ENCODE data around the gene GALNTL6. TPM values are rescaled to one million over a fixed set of nuclear protein-coding genes. Genes with fewer than 3 reads are reported as not detected.

The GALNTL6 gene
- total RNA-seq, 1 experiment from 2014 or later: not detected

GRCh38 chr4:171813526-171814250 lies 484 bp downstream of the GALNTL6 start:
- H3K9me2 ChIP-seq (ENCODE audit: insufficient read depth): no peaks in the 10 kb centered on the region

GRCh38 chr4:171814545-171814944 lies 1.3 kb downstream of the GALNTL6 start:
- no peaks in the 10 kb centered on the region for H3K36me3 ChIP-seq (ENCODE audit: low read depth)
- POLR2A ChIA-PET (ENCODE audit: unreplicated experiment): no interaction called here
- H3K27me3 ChIP-seq (ENCODE audit: insufficient read depth, low read depth): no peaks in the 10 kb centered on the region
- no peak for DNase-seq
- H3K9me2 ChIP-seq (ENCODE audit: insufficient read depth): no peaks in the 10 kb centered on the region
- H3K79me2 ChIP-seq (ENCODE audit: low read depth): no peaks in the 10 kb centered on the region
- CTCF ChIA-PET: no interaction called here
- H3K9me3 ChIP-seq (ENCODE audit: insufficient read depth, low read depth): no peaks in the 10 kb centered on the region
- TF ChIP-seq, protein P1, sequence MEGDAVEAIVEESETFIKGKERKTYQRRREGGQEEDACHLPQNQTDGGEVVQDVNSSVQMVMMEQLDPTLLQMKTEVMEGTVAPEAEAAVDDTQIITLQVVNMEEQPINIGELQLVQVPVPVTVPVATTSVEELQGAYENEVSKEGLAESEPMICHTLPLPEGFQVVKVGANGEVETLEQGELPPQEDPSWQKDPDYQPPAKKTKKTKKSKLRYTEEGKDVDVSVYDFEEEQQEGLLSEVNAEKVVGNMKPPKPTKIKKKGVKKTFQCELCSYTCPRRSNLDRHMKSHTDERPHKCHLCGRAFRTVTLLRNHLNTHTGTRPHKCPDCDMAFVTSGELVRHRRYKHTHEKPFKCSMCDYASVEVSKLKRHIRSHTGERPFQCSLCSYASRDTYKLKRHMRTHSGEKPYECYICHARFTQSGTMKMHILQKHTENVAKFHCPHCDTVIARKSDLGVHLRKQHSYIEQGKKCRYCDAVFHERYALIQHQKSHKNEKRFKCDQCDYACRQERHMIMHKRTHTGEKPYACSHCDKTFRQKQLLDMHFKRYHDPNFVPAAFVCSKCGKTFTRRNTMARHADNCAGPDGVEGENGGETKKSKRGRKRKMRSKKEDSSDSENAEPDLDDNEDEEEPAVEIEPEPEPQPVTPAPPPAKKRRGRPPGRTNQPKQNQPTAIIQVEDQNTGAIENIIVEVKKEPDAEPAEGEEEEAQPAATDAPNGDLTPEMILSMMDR (conservative IDR thresholded peaks at IDR 0.05): no peak
- no peak for TF ChIP-seq EZH2 (IDR thresholded peaks at IDR 0.05; ENCODE audit: low read depth)
- no peak overlapping the region for H2AFZ ChIP-seq
- H3K4me3 ChIP-seq: no peak overlapping the region
- intact Hi-C loops (cut with micrococcal nuclease; ENCODE audit: unreplicated experiment): no loop called here
- no peaks in the 10 kb centered on the region for H3K4me1 ChIP-seq (replicated peaks; ENCODE audit: insufficient read depth)
- H3K27ac ChIP-seq: no peak overlapping the region
- BruUV-seq (replicated peaks): no TSS peak
- no peak overlapping the region for H3K4me2 ChIP-seq
- H4K20me1 ChIP-seq (ENCODE audit: insufficient read depth): no peaks in the 10 kb centered on the region
- no peaks in the 10 kb centered on the region for H3F3A ChIP-seq (ENCODE audit: insufficient read depth, low read depth)

More at GRCh38 chr4:171813526-171814250, 484 bp downstream of the GALNTL6 start:
- no peak for DNase-seq
- CTCF ChIA-PET: no interaction called here
- intact Hi-C loops (cut with micrococcal nuclease; ENCODE audit: unreplicated experiment): no loop called here
- no peaks in the 10 kb centered on the region for H3K4me1 ChIP-seq (replicated peaks; ENCODE audit: insufficient read depth)
- H3K9me3 ChIP-seq (ENCODE audit: insufficient read depth, low read depth): no peaks in the 10 kb centered on the region
- no TSS peak for BruUV-seq (replicated peaks)
- H3K27me3 ChIP-seq (ENCODE audit: insufficient read depth, low read depth): no peaks in the 10 kb centered on the region
- H3K79me2 ChIP-seq (ENCODE audit: low read depth): no peaks in the 10 kb centered on the region
- H3F3A ChIP-seq (ENCODE audit: insufficient read depth, low read depth): no peaks in the 10 kb centered on the region
- H3K4me3 ChIP-seq: no peak overlapping the region
- no peaks in the 10 kb centered on the region for H3K36me3 ChIP-seq (ENCODE audit: low read depth)
- no peaks in the 10 kb centered on the region for H4K20me1 ChIP-seq (ENCODE audit: insufficient read depth)
- H2AFZ ChIP-seq: no peak overlapping the region
- TF ChIP-seq EZH2 (IDR thresholded peaks at IDR 0.05; ENCODE audit: low read depth): no peak
- TF ChIP-seq, protein P1 (conservative IDR thresholded peaks at IDR 0.05): no peak
- POLR2A ChIA-PET (ENCODE audit: unreplicated experiment): no interaction called here
- H3K27ac ChIP-seq: no peak overlapping the region
- no peak overlapping the region for H3K4me2 ChIP-seq

- Histone ChIP-seq H3K9me2 (ENCODE audit: insufficient read depth) (no peaks in the 10 kb centered on the region), H3K4me1 (replicated peaks; ENCODE audit: insufficient read depth) (no peaks in the 10 kb centered on the region), H3K9me3 (ENCODE audit: insufficient read depth, low read depth) (no peaks in the 10 kb centered on the region), H3K36me3 (ENCODE audit: low read depth) (no peaks in the 10 kb centered on the region), H4K20me1 (ENCODE audit: insufficient read depth) (no peaks in the 10 kb centered on the region), H3K27me3 (ENCODE audit: insufficient read depth, low read depth) (no peaks in the 10 kb centered on the region), H3K79me2 (ENCODE audit: low read depth) (no peaks in the 10 kb centered on the region), H3K27ac (no peak overlapping the region), H2AFZ (no peak overlapping the region), H3K4me3 (no peak overlapping the region), H3K4me2 (no peak overlapping the region), H3F3A (ENCODE audit: insufficient read depth, low read depth) (no peaks in the 10 kb centered on the region)
- DNase-seq: no peak
- TF ChIP-seq EZH2 (IDR thresholded peaks at IDR 0.05; ENCODE audit: low read depth): no peak
- TF ChIP-seq, protein P1 (conservative IDR thresholded peaks at IDR 0.05): no peak
- ChIA-PET CTCF (no interaction called here), POLR2A (ENCODE audit: unreplicated experiment) (no interaction called here)
- intact Hi-C loops (cut with micrococcal nuclease; ENCODE audit: unreplicated experiment): no loop called here
- BruUV-seq (replicated peaks): no TSS peak
Observed at GRCh38 chr4:171817026-171817425, 3.8 kb downstream of the GALNTL6 start.
